HEK293T (cell line): ENCODE measurements around the gene SLC11A1.

Source experiments
- L3MBTL2 ChIP-seq: fragments of 450-650 bp; conservative IDR thresholded peaks from 2 replicates; pipeline ENCODE4 v1.6.1; 2016; ENCODE audit warnings: mild to moderate bottlenecking
- TF ChIP-seq, protein P1 (sequence below): fragments of 450-650 bp; IDR thresholded peaks from 2 replicates; pipeline ENCODE4 v1.6.1; 2016

DNA sequence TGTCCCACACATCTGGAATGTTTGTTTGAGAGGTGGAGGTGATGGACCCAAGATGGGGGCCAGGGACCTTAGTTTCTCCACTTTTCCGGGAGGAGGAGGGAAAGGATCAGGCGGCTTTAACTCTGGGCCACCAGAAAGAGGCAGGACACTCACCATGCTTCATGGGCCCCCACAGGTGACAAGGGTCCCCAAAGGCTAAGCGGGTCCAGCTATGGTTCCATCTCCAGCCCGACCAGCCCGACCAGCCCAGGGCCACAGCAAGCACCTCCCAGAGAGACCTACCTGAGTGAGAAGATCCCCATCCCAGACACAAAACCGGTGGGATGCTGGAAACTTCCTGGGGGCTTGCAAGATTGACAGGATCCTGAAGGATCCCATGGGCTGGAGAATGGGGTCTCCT, 712 bp downstream of the SLC11A1 start:
- TF ChIP-seq, protein P1, sequence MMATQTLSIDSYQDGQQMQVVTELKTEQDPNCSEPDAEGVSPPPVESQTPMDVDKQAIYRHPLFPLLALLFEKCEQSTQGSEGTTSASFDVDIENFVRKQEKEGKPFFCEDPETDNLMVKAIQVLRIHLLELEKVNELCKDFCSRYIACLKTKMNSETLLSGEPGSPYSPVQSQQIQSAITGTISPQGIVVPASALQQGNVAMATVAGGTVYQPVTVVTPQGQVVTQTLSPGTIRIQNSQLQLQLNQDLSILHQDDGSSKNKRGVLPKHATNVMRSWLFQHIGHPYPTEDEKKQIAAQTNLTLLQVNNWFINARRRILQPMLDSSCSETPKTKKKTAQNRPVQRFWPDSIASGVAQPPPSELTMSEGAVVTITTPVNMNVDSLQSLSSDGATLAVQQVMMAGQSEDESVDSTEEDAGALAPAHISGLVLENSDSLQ, result no peak
- TF ChIP-seq L3MBTL2, result no peak
